Mucosa of gallbladder (tissue), 1 donor: ENCODE data around the gene SCARB1. TPM values are rescaled to one million over a fixed set of nuclear protein-coding genes. Genes with fewer than 3 reads are reported as not detected.

Source experiments
- DNase-seq: peaks from one replicate; pipeline ENCODE4 v3.0.0-alpha.2; 2020; ENCODE audit warnings: low spot score
- total RNA-seq: library from RNA; stranded (reverse); gene quantifications from one replicate; pipeline ENCODE4 v1.2.1, GENCODE V29; 2021
- donor health status: DM: no; HTN: no; CAD: no.

Gene SCARB1
- total RNA-seq, 1 donor from 2014 or later: 102 TPM

DNA sequence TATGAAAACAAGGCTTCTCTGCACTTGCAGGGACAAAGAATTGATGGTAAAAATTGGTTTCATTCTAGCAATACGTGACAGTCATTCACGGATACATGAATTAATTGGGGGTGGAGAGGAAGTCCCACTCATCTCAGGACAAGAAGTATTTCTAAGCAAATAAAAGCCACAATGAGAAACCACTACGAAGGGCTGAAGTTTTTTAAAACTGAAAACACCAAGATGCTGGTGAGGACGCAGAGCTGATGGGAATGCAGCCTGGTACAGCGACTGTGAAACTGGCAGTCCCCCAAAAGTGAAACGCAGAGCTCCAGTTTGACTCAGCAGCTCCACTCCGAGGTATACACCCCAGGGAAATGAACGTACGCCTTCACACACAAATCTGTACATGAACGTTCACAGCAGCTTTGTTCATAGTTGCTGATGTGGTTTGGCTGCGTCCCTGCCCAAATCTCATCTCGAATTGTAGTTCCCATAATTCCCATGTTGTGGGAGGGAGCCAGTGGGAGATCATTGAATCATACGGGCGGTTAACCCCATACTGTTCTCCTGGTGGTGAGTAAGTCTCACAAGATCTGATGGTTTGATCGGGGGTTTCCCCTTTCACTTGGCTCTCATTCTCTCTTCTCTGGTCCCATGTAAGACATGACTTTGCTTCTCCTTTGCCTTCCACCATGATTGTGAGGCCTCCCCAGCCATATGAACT lies 89.0 kb downstream of the SCARB1 start:
- no peak for DNase-seq

GRCh38 chr12:124774054-124774461 lies 89.6 kb downstream of the SCARB1 start:
- DNase-seq: no peak

GRCh38 chr12:124772289-124773170 lies 91.1 kb downstream of the SCARB1 start:
- no peak for DNase-seq

GRCh38 chr12:124771462-124772288 lies 92.0 kb downstream of the SCARB1 start:
- DNase-seq: peak; percentile 86

GRCh38 chr12:124770728-124771127 lies 92.9 kb downstream of the SCARB1 start:
- no peak for DNase-seq

- DNase-seq: no peak
Observed at GRCh38 chr12:124769881-124770512, 93.7 kb downstream of the SCARB1 start.

DNA sequence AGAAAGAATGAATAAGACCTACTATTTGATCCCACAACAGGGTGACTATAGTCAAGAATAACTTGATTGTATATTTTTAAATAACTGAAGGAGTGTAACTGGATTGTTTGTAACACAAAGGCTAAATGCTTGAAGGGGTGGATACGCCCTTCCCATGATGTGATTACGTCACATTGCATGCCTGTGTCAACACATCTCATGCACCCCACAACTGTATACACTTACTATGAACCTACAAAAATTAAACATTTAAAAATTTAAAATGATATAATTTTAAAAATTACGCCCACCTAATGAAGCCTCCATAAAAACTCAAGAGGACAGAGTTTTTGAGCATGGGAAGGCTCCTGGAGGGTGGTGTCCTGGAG lies 94.5 kb downstream of the SCARB1 start:
- no peak for DNase-seq

GRCh38 chr12:124768452-124769162 lies 95.1 kb downstream of the SCARB1 start:
- no peak for DNase-seq

DNA sequence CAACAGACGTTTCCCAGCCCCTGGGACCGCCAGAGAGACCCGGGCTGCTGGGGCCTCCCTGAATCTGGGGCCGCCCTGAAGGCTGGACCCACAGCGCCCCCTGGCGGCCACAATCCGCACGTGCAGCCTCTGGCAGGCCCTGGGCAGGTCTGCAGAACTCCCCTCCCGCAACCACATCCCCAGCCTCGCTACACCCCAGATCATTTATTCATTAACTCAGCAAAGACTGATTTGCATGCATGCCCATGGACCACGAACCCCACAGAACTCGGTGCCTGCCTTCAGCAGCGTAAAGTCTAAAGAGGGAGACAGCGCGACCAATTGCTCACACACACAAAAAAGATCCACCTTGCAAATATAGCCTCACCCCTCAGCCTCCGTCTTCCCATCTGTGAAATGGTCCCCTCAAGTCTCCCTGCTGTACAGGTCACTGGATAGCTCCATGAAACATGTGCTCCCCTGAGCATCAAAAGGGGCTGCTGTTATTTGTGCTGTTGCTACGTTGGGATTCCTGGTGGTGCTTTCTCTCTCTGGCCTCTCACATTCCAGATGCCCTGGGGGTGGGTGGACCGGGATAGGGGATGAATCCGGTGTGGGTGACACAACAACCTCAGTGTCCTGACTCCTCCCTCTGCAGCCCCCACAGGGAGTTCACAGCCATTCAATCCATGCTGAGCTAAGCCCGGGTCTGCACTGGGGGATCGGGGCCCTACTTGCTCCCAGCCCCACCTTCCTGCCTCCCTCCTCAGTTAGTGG lies 96.4 kb downstream of the SCARB1 start:
- peak; percentile 84 for DNase-seq

DNA sequence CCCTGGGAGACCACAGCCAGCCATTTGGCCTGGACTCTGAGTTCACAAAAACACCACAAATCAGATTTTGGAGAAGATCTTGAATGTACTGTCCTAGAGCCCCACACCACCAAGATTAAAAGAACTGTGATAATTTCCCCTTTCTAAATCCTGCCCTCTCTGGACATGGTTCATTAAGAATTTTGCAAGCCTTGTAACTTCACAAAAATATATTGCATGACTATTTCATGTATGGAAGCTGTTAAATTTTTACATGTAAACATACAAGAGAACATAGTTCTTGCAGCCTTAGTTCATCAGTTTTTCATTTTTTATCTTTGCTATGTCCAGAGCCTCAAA lies 97.0 kb downstream of the SCARB1 start:
- no peak for DNase-seq

DNA sequence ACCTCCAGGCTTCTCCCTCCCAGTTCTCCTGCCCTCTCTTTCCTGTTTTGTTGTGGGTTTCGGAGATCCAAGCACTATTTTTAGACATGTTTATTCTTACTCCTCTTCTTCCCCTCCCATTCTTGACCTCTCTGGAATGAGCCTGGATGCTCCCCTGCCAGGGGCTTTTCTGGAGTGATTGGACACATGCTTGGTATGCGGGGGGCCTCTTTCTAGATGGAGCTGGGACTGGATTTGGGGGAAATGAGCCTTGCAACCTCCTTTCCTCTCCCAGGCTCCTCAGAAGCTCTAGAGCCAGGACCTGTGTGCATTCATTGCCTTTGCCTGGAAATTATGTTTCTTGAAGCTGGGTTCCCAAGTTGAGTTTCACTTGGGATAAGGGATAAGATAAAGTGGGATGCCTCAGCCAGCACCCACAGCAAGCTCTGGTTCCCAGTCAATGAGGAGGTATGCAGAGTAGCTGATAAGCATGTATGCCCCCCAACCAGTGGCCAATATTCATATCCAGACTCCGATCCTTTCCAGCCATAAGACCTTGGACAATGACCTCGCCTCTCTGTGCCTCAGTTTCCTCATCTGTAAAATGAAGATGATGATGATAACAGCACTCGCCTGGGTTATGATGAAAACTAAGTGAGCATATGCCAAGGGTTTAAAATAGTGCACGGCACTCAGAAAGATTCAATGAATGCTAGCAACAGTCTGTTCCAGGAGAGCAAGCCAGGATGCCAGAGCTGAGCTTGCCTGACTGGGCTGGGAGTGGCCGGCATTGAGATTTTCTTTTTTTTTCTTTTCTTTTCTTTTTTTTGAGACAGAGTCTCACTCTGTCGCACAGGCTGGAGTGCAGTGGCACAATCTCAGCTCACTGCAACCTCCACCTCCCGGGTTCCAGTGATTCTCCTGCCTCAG lies 97.8 kb downstream of the SCARB1 start:
- no peak for DNase-seq

GRCh38 chr12:124764870-124765580 lies 98.6 kb downstream of the SCARB1 start:
- DNase-seq: peak; percentile 51

DNA sequence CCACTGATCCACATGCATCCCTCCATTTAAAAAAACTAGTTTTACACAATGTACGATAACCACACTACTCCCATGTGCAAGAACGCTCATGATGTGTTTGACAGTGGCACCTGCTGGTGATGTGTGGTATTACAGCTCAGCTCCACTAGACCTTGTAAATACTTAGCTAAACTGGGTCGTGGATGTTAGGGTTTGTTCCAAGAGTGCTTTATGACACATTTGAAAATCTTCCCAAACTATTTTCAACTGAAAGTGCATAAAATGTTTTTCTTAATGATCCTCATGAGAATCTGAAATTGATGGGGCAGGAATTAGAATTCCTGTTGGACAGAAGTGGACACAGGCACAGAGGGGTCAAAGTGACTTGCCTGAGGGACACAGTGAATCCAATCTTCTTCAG lies 99.2 kb downstream of the SCARB1 start:
- no peak for DNase-seq

DNA sequence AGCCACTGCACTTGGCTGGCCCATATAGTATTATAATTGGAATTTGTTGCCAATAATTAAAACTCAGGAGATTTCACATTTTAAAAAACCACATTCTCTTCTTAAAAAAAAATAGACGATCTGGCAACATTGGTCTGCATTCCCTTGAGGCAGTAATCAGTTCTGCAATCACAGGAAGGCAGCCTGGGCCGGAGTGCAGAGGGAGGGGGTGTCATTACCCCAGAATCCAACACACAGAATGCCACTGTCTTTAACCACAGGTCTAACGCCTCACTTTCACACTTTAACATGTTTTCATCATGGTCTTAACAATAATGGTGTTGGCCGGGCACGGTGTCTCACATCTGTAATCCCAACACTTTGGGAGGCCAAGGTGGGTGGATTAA lies 100.1 kb downstream of the SCARB1 start:
- DNase-seq: no peak

DNA sequence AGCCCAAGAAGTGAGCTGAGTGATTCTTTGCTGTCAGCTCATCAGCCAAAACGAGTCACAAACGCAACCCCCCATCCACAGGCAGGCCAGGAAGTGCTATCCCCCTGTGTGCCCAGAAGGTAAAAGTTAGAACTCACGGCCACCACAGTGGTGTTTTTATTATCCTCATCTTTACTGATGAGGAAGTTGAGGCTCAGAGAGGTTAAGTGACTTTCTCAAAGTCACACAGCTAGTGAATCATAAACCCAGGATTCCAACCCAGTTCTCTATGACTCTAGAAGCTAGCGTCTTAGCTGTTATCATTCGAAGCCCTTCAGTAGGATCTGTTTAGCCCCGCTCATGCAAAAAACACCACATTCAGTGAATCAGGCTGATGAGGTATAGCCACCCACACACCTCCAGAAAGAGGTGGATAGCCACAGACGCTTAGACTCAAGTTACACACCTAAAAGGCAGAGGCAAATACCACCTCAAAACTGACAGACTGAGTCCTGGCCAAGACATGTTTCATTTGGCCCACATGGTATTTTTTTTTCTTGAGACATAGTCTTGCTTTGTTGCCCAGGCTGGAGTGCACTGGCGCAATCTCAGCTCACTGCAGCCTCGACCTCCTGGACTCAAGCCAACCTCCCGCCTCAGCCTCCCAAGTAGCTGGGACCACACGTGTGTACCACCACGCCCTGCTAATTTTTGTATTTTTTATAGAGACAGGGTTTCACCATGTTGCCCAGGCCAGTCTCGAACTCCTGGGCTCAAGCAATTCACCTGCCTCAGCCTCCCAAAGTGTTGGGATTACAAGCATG lies 100.7 kb downstream of the SCARB1 start:
- no peak for DNase-seq

- no peak for DNase-seq
Observed at GRCh38 chr12:124762384-124762783, 101.3 kb downstream of the SCARB1 start.

DNA sequence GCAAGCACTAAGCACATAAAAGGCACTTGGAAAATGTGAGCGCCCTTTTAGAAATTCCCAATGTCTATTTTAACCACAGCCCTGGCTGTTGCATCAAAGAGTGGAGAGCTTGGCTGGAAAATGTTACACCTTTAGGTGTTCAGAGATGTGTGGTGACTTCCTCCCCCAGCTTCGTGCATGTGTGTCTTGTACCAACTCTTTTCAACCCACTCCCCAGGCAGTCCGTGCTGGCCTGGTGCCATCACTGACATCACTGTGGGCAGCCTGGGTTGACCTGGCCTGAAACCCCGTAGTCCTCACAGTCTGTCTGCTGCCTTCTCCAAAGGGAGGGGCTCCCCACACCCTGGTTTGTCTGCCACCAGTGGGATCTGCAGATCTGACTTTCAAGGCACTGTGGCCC lies 101.8 kb downstream of the SCARB1 start:
- DNase-seq: no peak

DNA sequence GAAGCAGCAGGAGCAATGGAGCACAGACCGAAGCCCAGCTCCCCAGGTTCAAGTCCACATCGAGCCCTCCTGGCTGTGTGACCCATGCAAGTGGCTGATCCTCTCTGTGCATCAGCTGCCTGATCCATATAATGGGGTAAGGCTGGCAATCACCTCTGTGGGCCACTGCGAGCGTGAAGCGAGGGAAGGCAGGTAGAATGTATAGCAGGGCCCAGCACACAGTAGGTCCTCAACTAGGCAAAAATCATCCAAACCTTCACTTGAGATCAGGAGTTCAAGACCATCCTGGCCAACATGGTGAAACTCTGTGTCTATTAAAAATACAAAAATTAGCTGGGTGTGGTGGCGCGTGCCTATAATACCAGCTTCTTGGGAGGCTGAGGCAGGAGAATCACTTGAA lies 102.6 kb downstream of the SCARB1 start:
- DNase-seq: no peak
